UCSD-AML1 (cell line): ENCODE data around the gene SOD1.
"Not testable (repeated sequence)": the region's sequence is repeated elsewhere in the genome, so short reads cannot be mapped to it uniquely, and the experiment has no call there.

ENCODE experiments used
- DNase-seq: peaks from one replicate; lab custom pipeline; 2025; ENCODE audit not compliant: unreplicated experiment; lab: John Stamatoyannopoulos, UW

The SOD1 gene

GRCh38 chr21:31654821-31655580, 4.5 kb upstream of the SOD1 start:
- DNase-seq, result not testable (repeated sequence)

- no peak for DNase-seq
Observed at GRCh38 chr21:31656199-31657095, 3.0 kb upstream of the SOD1 start.

- DNase-seq, result no peak
Observed at GRCh38 chr21:31658053-31658452, 1.4 kb upstream of the SOD1 start.

- no peak for DNase-seq
Observed at GRCh38 chr21:31659286-31659535, 282 bp upstream of the SOD1 start.

- DNase-seq, result no peak
Observed at GRCh38 chr21:31660259-31660565, 719 bp downstream of the SOD1 start.

GRCh38 chr21:31660591-31660990, 1.1 kb downstream of the SOD1 start:
- DNase-seq, result no peak

GRCh38 chr21:31663584-31664249, 4.2 kb downstream of the SOD1 start:
- no peak for DNase-seq

- peak; percentile 32 for DNase-seq
Observed at GRCh38 chr21:31665397-31665796, 5.9 kb downstream of the SOD1 start.

- DNase-seq, result not testable (repeated sequence)
Observed at GRCh38 chr21:31665869-31666268, 6.4 kb downstream of the SOD1 start.

- no peak for DNase-seq
Observed at GRCh38 chr21:31666445-31667010, 7.0 kb downstream of the SOD1 start.

GRCh38 chr21:31667132-31667531, 7.6 kb downstream of the SOD1 start:
- no peak for DNase-seq

- DNase-seq, result no peak
Observed at GRCh38 chr21:31667639-31668038, 8.1 kb downstream of the SOD1 start.

- no peak for DNase-seq
Observed at GRCh38 chr21:31668651-31669491, 9.4 kb downstream of the SOD1 start.

- DNase-seq, result no peak
Observed at GRCh38 chr21:31670070-31670469, 10.6 kb downstream of the SOD1 start.

- DNase-seq, result no peak
Observed at GRCh38 chr21:31671146-31671716, 11.7 kb downstream of the SOD1 start.

- no peak for DNase-seq
Observed at GRCh38 chr21:31671931-31672330, 12.4 kb downstream of the SOD1 start.

GRCh38 chr21:31673321-31673912, 13.9 kb downstream of the SOD1 start:
- DNase-seq, result no peak

- no peak for DNase-seq
Observed at GRCh38 chr21:31675318-31675717, 15.8 kb downstream of the SOD1 start.

- DNase-seq, result no peak
Observed at GRCh38 chr21:31675960-31676359, 16.5 kb downstream of the SOD1 start.

GRCh38 chr21:31677047-31677446, 17.6 kb downstream of the SOD1 start:
- no peak for DNase-seq
